ENCODE data around the gene TRIM5.
A peak's percentile ranks its signal among the peaks of the same experiment; 100 is the strongest.

The TRIM5 gene

GRCh38 chr11:5631969-5632635 lies 52.8 kb downstream of the TRIM5 start:
- CTCF ChIA-PET, result interaction anchor here (0.7 kb wide), 1 partner anchor 52 kb away, joined by 3 read pairs; the partner anchor contains the start of gene TRIM5
- POLR2A ChIA-PET, result interaction anchor here (0.6 to 1.0 kb wide), 2 partner anchors 63 to 68 kb away, joined by 4 read pairs; no protein-coding TSS in a partner anchor
- no peak for TF ChIP-seq CTCF (IDR thresholded peaks at IDR 0.05; ENCODE audit: control extremely low read depth, extremely low read depth, low read depth, missing control alignments)
- peak; percentile 69 for DNase-seq (ENCODE audit: extremely low spot score)

GRCh38 chr11:5631417-5631816 lies 53.5 kb downstream of the TRIM5 start:
- ChIA-PET POLR2A (interaction anchor here (0.6 to 1.0 kb wide), 2 partner anchors 64 to 69 kb away, joined by 4 read pairs; no protein-coding TSS in a partner anchor), CTCF (no interaction called here)
- no peak for DNase-seq (ENCODE audit: extremely low spot score)
- no peak for TF ChIP-seq CTCF (IDR thresholded peaks at IDR 0.05; ENCODE audit: control extremely low read depth, extremely low read depth, low read depth, missing control alignments)

- CTCF ChIA-PET, result interaction anchor here (2.1 kb wide), 1 partner anchor 25 kb away, joined by 13 read pairs; no protein-coding TSS in a partner anchor
- POLR2A ChIA-PET, result no interaction called here
- DNase-seq (ENCODE audit: extremely low spot score), result no peak
- no peak for TF ChIP-seq CTCF (IDR thresholded peaks at IDR 0.05; ENCODE audit: control extremely low read depth, extremely low read depth, low read depth, missing control alignments)
Measured at GRCh38 chr11:5626196-5626595, 58.7 kb downstream of the TRIM5 start.

- ChIA-PET CTCF (interaction anchor here (0.9 to 2.1 kb wide), 3 partner anchors 13 to 70 kb away, joined by 3 to 13 read pairs (median 3); no protein-coding TSS in a partner anchor), POLR2A (no interaction called here)
- DNase-seq (ENCODE audit: extremely low spot score), result no peak
- no peak for TF ChIP-seq CTCF (IDR thresholded peaks at IDR 0.05; ENCODE audit: control extremely low read depth, extremely low read depth, low read depth, missing control alignments)
Measured at GRCh38 chr11:5625281-5625680, 59.6 kb downstream of the TRIM5 start.

- CTCF ChIA-PET, result interaction anchor here (0.7 to 2.1 kb wide), 6 partner anchors 10 to 184 kb away, joined by 3 to 13 read pairs (median 3); partner anchors contain the start of gene OR52N2
- POLR2A ChIA-PET, result interaction anchor here (0.6 kb wide), 1 partner anchor 9 kb away, joined by 3 read pairs; no protein-coding TSS in a partner anchor
- no peak for TF ChIP-seq CTCF (IDR thresholded peaks at IDR 0.05; ENCODE audit: control extremely low read depth, extremely low read depth, low read depth, missing control alignments)
- peak; percentile 88 for DNase-seq (ENCODE audit: extremely low spot score)
Measured at GRCh38 chr11:5624489-5625279, 60.2 kb downstream of the TRIM5 start, which contains the start of gene TRIM34. Gene TRIM34, plus strand, starts transcription at chr11:5625001. Its CDS starts 7,331 bp downstream, at chr11:5632332.

- POLR2A ChIA-PET, result no interaction called here
- DNase-seq (ENCODE audit: extremely low spot score), result no peak
- CTCF ChIA-PET, result interaction anchor here (0.9 kb wide), 1 partner anchor 9 kb away, joined by 4 read pairs; no protein-coding TSS in a partner anchor
- no peak for TF ChIP-seq CTCF (IDR thresholded peaks at IDR 0.05; ENCODE audit: control extremely low read depth, extremely low read depth, low read depth, missing control alignments)
Measured at GRCh38 chr11:5622802-5623201, 62.1 kb downstream of the TRIM5 start.
